BLaER1 treated with 17β-estradiol and CSF1 and Interleukin-3, amounts not matched to agents 10 nM and 100 nM (cell line): ENCODE results near the gene RNLS.
"Not testable (repeated sequence)": the region's sequence is repeated elsewhere in the genome, so short reads cannot be mapped to it uniquely, and the experiment has no call there.

Experiments used
- H3K27ac ChIP-seq, 11 experiments: shearing (Covaris generic); formaldehyde crosslinking; 2 replicates each; pipeline ENCODE4 v1.8.1; 2022
- H3K27me3 ChIP-seq, 11 experiments: shearing (Covaris generic); formaldehyde crosslinking; 2 replicates each; pipeline ENCODE4 v1.8.1; 2022
- H3K36me3 ChIP-seq, 11 experiments: shearing (Covaris generic); formaldehyde crosslinking; 2 replicates each; pipeline ENCODE4 v1.8.1; 2022
- H3K4me1 ChIP-seq, 10 experiments: shearing (Covaris generic); formaldehyde crosslinking; 2 replicates each; pipeline ENCODE4 v1.8.1; 2022
- H3K4me2 ChIP-seq, 11 experiments: shearing (Covaris generic); formaldehyde crosslinking; 2 replicates each; pipeline ENCODE4 v1.8.1; 2022
- H3K4me3 ChIP-seq, 10 experiments: shearing (Covaris generic); formaldehyde crosslinking; 2 replicates each; pipeline ENCODE4 v1.8.1; 2022
- H3K9ac ChIP-seq, 11 experiments: shearing (Covaris generic); formaldehyde crosslinking; 2 replicates each; pipeline ENCODE4 v1.8.1; 2022
- H3K9me3 ChIP-seq, 11 experiments: shearing (Covaris generic); formaldehyde crosslinking; replicated peaks in 1 of 11; 2 replicates each; pipeline ENCODE4 v1.8.1; 2022
- H4K20me1 ChIP-seq, 11 experiments: shearing (Covaris generic); formaldehyde crosslinking; 2 replicates each; pipeline ENCODE4 v1.8.1; 2022
- Cebpa-rat ChIP-seq, 11 experiments: shearing (Covaris generic); IDR thresholded peaks; 2 replicates each; pipeline ENCODE4 v1.8.1; 2022

Gene RNLS

GRCh38 chr10:88292185-88292514, 291.0 kb downstream of the RNLS start:
- H3K36me3 ChIP-seq, result no peaks in the 10 kb centered on the region
- TF ChIP-seq Cebpa-rat (IDR thresholded peaks at IDR 0.05), result no peak
- H4K20me1 ChIP-seq, result no peaks in the 10 kb centered on the region
- peak overlapping the region; percentile 30 to 78 (median 54); a peak in 21 of 22 replicates for H3K4me2 ChIP-seq
- no peak overlapping the region for H3K27ac ChIP-seq
- no peaks in the 10 kb centered on the region; a peak in 1 of 22 replicates for H3K9me3 ChIP-seq
- no peak overlapping the region for H3K9ac ChIP-seq
- H3K4me3 ChIP-seq, result no peak overlapping the region
- peaks cover 11 to 51% (median 30%) of the 10 kb centered on the region in 10 experiments for H3K4me1 ChIP-seq
- no peaks in the 10 kb centered on the region for H3K27me3 ChIP-seq

- Histone ChIP-seq H3K36me3 (no peaks in the 10 kb centered on the region), H3K9me3 (no peaks in the 10 kb centered on the region; a peak in 1 of 22 replicates), H3K27me3 (no peaks in the 10 kb centered on the region), H3K4me3 (no peak overlapping the region), H3K4me1 (peaks cover 11 to 51% (median 30%) of the 10 kb centered on the region in 10 experiments), H4K20me1 (no peaks in the 10 kb centered on the region), H3K4me2 (peak overlapping the region; percentile 30 to 78 (median 54); a peak in 21 of 22 replicates), H3K9ac (no peak overlapping the region), H3K27ac (no peak overlapping the region; a peak in 1 of 22 replicates)
- TF ChIP-seq Cebpa-rat (IDR thresholded peaks at IDR 0.05), result no peak
Observed at GRCh38 chr10:88291289-88292184, 291.6 kb downstream of the RNLS start.

GRCh38 chr10:88289342-88289741, 293.8 kb downstream of the RNLS start:
- TF ChIP-seq Cebpa-rat (IDR thresholded peaks at IDR 0.05), result no peak
- no peak overlapping the region for H3K27ac ChIP-seq
- H3K4me2 ChIP-seq, result peak overlapping the region in 5 of 11 experiments; percentile 6 to 45 (median 24); a peak in 6 of 22 replicates

GRCh38 chr10:88288320-88289059, 294.6 kb downstream of the RNLS start:
- TF ChIP-seq Cebpa-rat (IDR thresholded peaks at IDR 0.05), result no peak
- H3K27ac ChIP-seq, result no peak overlapping the region
- no peaks in the 10 kb centered on the region for H3K36me3 ChIP-seq
- no peaks in the 10 kb centered on the region; a peak in 1 of 22 replicates for H3K9me3 ChIP-seq
- peaks cover 15 to 68% (median 40%) of the 10 kb centered on the region in 10 experiments for H3K4me1 ChIP-seq
- no peaks in the 10 kb centered on the region for H3K27me3 ChIP-seq
- no peak overlapping the region for H3K9ac ChIP-seq
- no peaks in the 10 kb centered on the region for H4K20me1 ChIP-seq
- H3K4me3 ChIP-seq, result no peak overlapping the region
- peak overlapping the region in 6 of 11 experiments; percentile 2 to 45 (median 20); a peak in 7 of 22 replicates for H3K4me2 ChIP-seq

More at GRCh38 chr10:88289342-88289741, 293.8 kb downstream of the RNLS start:
- Histone ChIP-seq H3K9ac (no peak overlapping the region), H3K4me3 (no peak overlapping the region), H3K9me3 (no peaks in the 10 kb centered on the region; a peak in 1 of 22 replicates), H4K20me1 (no peaks in the 10 kb centered on the region), H3K4me1 (peaks cover 12 to 59% (median 35%) of the 10 kb centered on the region in 10 experiments), H3K36me3 (no peaks in the 10 kb centered on the region), H3K27me3 (no peaks in the 10 kb centered on the region)

- Histone ChIP-seq H4K20me1 (no peaks in the 10 kb centered on the region), H3K27ac (no peak overlapping the region), H3K9me3 (no peaks in the 10 kb centered on the region; a peak in 1 of 22 replicates), H3K9ac (no peak overlapping the region), H3K36me3 (no peaks in the 10 kb centered on the region), H3K4me3 (no peak overlapping the region), H3K4me1 (peaks cover 17 to 65% (median 36%) of the 10 kb centered on the region in 10 experiments), H3K4me2 (no peak overlapping the region), H3K27me3 (no peaks in the 10 kb centered on the region)
- TF ChIP-seq Cebpa-rat (IDR thresholded peaks at IDR 0.05), result no peak
Observed at GRCh38 chr10:88286030-88286429, 297.1 kb downstream of the RNLS start.

- H4K20me1 ChIP-seq, result no peaks in the 10 kb centered on the region
- H3K9me3 ChIP-seq, result no peaks in the 10 kb centered on the region
- no peaks in the 10 kb centered on the region for H3K27me3 ChIP-seq
- peak overlapping the region; percentile 1 to 75 (median 58); a peak in 20 of 22 replicates for H3K4me2 ChIP-seq
- no peak overlapping the region for H3K27ac ChIP-seq
- no peak overlapping the region for H3K9ac ChIP-seq
- no peak for TF ChIP-seq Cebpa-rat (IDR thresholded peaks at IDR 0.05)
- no peak overlapping the region for H3K4me3 ChIP-seq
- no peaks in the 10 kb centered on the region for H3K36me3 ChIP-seq
- peaks cover 29 to 51% (median 41%) of the 10 kb centered on the region in 10 experiments for H3K4me1 ChIP-seq
Observed at GRCh38 chr10:88281592-88282347, 301.3 kb downstream of the RNLS start.

GRCh38 chr10:88280518-88280917, 302.6 kb downstream of the RNLS start:
- 0 out of 22 replicates have a peak overlapping the region, but pooled peaks of 2 of the 11 experiments have one; percentile 3 to 65 for H3K4me2 ChIP-seq
- no peak overlapping the region for H3K4me3 ChIP-seq
- H3K9me3 ChIP-seq, result no peaks in the 10 kb centered on the region
- H3K27me3 ChIP-seq, result no peaks in the 10 kb centered on the region
- no peak for TF ChIP-seq Cebpa-rat (IDR thresholded peaks at IDR 0.05)
- H3K36me3 ChIP-seq, result no peaks in the 10 kb centered on the region
- no peak overlapping the region for H3K9ac ChIP-seq
- no peak overlapping the region for H3K27ac ChIP-seq
- H3K4me1 ChIP-seq, result peaks cover 29 to 51% (median 41%) of the 10 kb centered on the region in 10 experiments
- H4K20me1 ChIP-seq, result no peaks in the 10 kb centered on the region

GRCh38 chr10:88278912-88279311, 304.2 kb downstream of the RNLS start:
- H3K36me3 ChIP-seq, result no peaks in the 10 kb centered on the region
- H3K4me2 ChIP-seq, result peak overlapping the region in 5 of 11 experiments; percentile 23 to 72 (median 50); a peak in 5 of 22 replicates
- H3K4me1 ChIP-seq, result peaks cover 22 to 49% (median 31%) of the 10 kb centered on the region in 10 experiments
- no peak overlapping the region for H3K9ac ChIP-seq
- no peaks in the 10 kb centered on the region for H3K9me3 ChIP-seq
- no peaks in the 10 kb centered on the region for H4K20me1 ChIP-seq
- H3K27ac ChIP-seq, result no peak overlapping the region
- H3K27me3 ChIP-seq, result no peaks in the 10 kb centered on the region
- TF ChIP-seq Cebpa-rat (IDR thresholded peaks at IDR 0.05), result no peak
- no peak overlapping the region for H3K4me3 ChIP-seq

GRCh38 chr10:88276945-88277344, 306.2 kb downstream of the RNLS start:
- not testable (repeated sequence) for H3K4me3 ChIP-seq, H3K4me2 ChIP-seq, H4K20me1 ChIP-seq, H3K36me3 ChIP-seq, H3K27me3 ChIP-seq, H3K27ac ChIP-seq, H3K9me3 ChIP-seq, H3K9ac ChIP-seq
- H3K4me1 ChIP-seq, result peaks cover 16 to 54% (median 26%) of the 10 kb centered on the region in 10 experiments
